ENCODE data around the gene HAUS7. TPM values are rescaled to one million over a fixed set of nuclear protein-coding genes. Genes with fewer than 3 reads are reported as not detected.

Gene HAUS7
- polyA plus RNA-seq, 3 donors = 9.0 to 54.8 (median 22.3) TPM

DNA sequence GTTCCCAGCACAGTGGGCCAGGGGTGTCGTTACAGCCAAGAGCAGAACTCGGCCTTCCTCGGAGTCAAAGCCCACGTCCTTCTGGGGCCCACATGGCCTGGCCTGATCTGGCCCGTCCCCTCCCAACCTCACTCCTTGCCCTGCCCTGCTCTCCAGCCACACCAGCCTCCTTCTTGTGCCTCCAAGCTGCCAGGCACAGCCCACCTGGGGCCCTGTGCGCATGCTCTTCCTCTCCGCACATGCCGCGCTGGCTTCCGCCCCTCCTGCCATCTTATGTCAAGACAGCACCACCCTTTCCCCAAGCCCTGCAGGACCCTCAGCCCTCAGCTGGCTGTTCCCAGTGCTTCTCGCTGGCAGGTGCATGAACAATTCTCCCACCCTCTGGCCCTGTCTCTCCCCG, 6.8 kb downstream of the HAUS7 start:
- H3K27ac ChIP-seq (ENCODE audit: low read depth, low read length) = no peak overlapping the region
- 80 to 96% (median 81%) methylated on average over 12 of the region's 12 CpGs for WGBS, 3 donors

DNA sequence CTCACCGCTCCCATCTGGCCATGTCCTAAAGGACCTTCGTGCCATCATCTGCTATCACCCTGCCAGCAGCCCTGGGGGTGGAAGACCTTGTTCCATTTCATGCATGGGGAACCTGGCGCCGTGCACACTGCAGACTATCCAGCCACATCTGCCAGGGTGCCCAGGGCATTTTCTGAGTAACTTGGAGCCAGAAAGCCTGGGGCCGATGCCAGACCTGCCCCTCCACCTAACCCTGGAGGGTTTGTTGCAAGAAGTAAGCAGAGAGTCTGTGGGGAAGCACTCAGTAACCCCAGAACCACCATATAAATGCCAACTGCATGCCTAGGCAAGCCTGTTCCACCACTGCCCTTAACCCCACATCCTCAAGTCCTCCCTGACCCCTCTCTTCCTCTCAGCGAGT, 7.3 kb downstream of the HAUS7 start:
- H3K27ac ChIP-seq (ENCODE audit: low read depth, low read length) = no peak overlapping the region
- 81 to 91% (median 86%) methylated on average over 6 of the region's 6 CpGs for WGBS, 3 donors

DNA sequence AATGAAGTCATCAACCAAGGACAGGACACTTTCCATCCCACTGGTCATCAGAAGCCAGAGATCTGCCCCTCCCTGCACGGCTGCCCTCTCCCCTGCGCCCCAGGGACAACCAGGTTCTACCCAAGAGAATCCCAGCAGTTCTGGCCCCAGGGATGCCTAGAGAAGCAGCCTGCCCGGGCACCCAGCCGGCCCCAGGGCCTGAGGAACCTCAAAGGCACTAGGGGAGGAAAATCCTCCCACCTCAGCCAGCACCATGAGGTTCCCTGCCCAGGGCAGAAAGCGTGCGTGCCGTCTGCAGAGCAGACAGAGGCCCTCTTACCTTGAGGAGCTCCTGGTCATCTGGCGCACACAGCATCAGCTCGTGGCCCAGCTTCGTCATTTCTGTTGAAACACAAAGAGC, 8.1 kb downstream of the HAUS7 start:
- 89 to 95% (median 92%) methylated on average over 9 to 10 of the region's 10 CpGs for WGBS, 3 donors
- no peak overlapping the region for H3K27ac ChIP-seq (ENCODE audit: low read depth, low read length)

DNA sequence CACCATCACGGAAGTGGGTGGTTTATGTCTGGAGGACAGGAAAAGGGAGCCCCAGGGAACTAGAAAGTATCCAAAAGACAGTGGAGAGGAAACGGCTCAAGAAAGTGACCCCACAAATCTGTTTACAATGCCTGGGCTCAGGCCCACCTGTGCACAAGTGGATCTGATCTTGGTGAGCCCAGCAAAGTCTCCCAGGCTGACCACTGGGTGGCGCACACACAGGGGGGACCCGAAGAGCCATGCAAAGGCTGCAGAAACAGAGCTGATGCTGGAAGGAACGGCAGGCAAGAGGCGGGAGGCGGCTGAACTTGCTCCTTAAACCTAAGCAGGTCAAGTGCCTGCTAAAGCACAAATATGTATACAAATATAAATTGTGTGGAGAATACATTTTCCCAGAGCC, 9.6 kb downstream of the HAUS7 start:
- H3K27ac ChIP-seq (ENCODE audit: low read depth, low read length) = no peak overlapping the region
- 38 to 49% (median 44%) methylated on average over 7 of the region's 7 CpGs for WGBS, 3 donors

DNA sequence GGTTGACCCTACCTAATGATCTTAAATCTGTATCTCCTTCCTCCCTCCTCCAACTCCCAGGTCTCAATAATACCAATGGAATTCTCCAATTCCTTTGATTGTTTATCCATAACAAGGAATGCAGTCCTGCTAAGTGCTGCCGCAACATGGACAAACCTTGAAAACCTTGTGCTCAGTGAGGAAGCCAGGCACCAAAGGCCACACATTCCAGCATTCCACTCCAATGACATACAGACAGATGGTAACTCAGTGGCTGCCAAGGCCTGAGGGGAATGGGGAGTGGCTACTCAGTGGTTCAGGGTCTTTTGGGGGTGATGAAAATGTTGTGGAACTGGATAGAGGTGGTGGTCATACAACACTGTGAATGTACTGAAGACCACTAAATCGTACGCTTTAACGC, 10.4 kb downstream of the HAUS7 start:
- 89 to 93% (median 92%) methylated on average over 4 of the region's 4 CpGs for WGBS, 3 donors

DNA sequence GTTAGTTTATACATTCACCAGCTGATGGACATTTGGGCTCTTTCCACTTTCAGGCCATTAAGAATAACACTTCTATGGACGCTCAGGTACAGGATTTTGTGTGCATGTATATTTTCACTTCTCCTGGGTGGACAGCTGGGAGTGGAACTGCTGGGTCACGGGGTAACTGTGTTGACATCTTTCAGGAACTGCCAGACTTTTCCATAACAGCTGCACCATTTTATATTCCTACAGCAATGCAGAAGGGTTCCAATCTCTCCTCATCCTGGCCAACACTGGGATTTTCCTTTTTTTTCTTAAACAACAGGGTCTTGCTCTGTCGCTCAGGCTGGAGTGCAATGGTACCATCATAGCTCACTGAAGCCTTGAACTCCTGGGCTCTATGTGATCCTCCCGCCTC, 11.9 kb downstream of the HAUS7 start:
- H3K27ac ChIP-seq (ENCODE audit: low read depth, low read length) = no peak overlapping the region
- 90 to 94% (median 91%) methylated on average over 4 of the region's 4 CpGs for WGBS, 3 donors

More for the DNA sequence above, 10.4 kb downstream of the HAUS7 start:
- H3K27ac ChIP-seq (ENCODE audit: low read depth, low read length) = no peak overlapping the region

DNA sequence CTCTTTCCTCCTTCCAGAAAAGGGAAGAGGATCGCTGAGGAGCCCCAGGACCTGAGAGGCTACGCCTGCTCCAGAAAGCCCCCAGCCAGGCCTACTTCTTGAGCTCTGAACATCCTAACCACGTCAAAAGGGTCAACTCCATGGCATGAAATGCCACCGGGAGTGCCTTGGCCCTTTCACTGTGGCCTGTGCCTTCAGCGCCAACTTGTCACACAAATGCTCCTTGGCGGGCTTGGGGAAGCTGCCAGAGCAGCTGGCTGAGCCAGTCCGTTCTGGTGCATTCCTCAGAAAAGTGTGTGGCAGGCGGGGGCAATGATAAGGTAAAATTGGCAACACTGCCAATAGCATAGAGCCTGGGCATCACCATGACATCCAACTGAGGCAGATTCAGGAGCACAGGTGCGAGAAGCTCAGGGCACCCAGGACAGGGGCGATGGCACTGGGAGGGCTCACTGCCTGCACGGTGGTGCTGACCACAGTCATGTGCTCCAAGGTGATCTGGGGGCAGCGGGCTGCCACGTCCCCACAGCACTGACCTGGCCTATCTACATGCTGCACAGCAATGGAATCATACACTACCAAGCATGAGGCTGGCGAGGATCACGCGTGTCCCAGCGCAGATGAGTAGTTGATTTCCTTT, 12.4 kb downstream of the HAUS7 start:
- no peak overlapping the region for H3K27ac ChIP-seq (ENCODE audit: low read depth, low read length)
- WGBS, 3 donors = 89 to 94% (median 93%) methylated on average over 17 of the region's 17 CpGs

DNA sequence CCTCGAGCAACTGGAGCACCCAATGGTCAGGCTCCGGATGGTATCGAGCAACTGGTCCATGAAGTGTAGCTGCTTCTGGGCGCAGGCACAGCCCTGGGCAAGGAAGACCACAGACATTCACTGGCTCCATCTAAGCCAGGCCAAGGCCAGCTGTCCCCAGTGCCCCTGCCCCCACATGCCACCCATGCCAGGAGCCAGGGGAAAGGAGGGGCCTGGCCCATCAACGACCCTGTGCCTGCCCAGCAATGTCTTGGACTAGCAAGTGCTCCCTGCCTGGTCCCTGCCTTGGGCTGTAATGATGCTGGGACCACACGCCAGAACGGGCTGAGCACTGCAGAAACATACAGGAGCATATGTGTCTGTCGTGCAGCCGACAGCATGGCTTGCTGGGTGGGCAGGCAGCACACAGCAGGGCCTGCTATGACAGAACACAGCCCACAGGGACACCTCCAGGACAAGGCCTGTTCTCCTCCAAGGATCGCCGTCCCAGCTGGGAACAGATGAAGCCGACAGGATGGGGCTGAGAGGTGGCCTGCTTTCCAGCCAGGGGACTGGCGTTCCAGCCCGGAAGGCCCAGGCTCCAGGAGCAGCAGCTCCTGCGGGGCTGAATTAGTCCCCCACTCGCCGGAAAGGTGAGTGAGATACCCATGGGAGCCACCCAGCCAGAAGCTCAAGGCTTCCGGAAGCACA, 13.1 kb downstream of the HAUS7 start:
- 84 to 96% (median 94%) methylated on average over 15 to 18 of the region's 18 CpGs for WGBS, 3 donors
- no peak overlapping the region for H3K27ac ChIP-seq (ENCODE audit: low read depth, low read length)

DNA sequence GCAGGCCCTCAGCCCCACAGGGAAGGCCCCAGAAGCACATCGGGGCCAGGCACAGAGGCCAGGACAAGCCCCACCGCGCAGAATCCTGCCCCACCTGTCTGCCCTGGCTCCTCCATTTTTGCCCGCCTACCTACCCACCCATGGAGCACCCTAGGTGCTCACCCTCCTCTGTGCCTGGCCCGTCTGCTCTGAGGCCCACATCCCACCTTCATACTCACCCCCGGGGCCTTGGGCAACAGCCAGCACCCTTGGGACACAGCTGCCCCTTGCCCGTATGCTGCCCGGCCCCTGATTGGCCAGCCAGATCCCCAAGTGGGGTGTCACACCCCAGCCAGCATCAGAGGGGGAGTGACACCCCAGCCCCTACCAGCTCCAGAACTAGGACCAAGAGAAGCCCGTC, 13.7 kb downstream of the HAUS7 start:
- H3K27ac ChIP-seq (ENCODE audit: low read depth, low read length) = no peak overlapping the region
- WGBS, 3 donors = 90 to 97% (median 95%) methylated on average over 5 to 9 of the region's 9 CpGs

DNA sequence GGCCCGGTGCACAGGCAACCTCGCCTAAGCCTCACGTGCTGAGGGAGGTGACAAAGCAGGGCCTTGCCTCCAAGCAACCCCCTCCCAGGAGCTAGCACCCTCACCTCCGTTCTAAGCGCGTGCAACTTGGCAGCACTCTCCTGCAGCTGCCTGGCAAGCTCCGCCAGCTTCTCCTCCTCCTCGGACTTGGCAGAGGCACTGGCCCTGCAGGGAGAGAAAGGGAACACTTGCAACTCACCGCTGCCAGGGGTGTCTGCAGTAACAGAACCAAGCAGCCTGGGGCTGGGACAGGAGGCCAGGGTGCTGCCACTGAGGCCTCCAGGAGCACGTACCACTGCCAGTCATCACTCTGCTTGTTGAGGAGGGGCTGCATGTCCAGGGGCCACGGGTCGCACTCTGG, 14.2 kb downstream of the HAUS7 start:
- H3K27ac ChIP-seq (ENCODE audit: low read depth, low read length) = no peak overlapping the region
- 85 to 90% (median 89%) methylated on average over 8 to 12 of the region's 12 CpGs for WGBS, 3 donors

DNA sequence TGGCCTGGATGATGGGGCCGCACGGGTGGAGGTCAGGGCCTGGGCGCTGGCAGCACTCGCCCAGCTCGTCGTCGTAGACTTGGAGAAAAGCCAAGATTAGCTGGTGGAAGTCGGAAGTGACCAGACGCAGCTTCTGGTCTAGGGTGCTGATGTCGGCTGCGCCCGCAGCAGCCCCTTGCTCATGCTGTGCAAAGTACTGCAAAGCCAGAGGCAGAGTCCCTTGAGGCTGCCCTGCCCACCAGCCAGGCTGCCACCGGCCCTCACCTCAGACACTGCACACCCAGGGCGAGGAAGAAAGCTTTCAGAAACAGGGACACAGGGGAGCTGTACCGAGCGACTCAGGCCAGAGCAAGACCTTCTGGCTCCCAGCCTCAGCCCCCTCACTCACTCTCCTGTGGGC, 14.8 kb downstream of the HAUS7 start:
- H3K27ac ChIP-seq (ENCODE audit: low read depth, low read length) = no peak overlapping the region
- WGBS, 3 donors = 81 to 90% (median 89%) methylated on average over 13 to 16 of the region's 16 CpGs

DNA sequence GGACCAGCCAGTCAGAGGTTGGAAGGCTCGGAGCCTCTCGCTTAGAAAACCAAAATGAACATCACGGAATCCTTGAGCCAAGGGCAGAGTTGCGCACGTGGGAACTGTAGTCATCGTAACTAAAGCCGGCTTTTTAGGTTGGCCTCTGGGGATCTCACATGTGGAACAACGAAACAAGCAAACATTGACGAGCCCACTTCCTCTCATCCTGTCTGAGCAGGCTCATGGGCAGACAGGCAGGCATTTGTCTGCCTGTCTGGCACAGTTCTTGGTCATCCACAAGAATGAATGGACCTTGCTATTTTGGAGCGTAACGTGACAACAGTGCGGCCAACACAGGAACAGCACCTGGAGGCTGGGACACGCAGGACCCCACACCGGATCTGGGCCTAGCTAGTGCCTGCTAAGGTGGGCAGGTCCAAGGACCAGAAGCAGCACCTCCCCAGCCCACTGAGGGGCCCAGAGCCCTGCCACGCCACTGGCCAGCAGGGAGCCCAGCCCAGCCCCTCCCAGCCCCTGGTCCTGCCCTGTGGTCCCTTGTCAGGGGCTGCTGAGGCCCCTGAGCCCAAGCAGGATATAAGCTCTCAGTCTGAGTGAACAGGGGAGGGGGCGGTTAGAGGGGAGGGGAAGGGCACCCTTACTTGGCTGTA, 15.3 kb downstream of the HAUS7 start:
- 92 to 99% (median 96%) methylated on average over 14 to 16 of the region's 16 CpGs for WGBS, 3 donors
- no peak overlapping the region for H3K27ac ChIP-seq (ENCODE audit: low read depth, low read length)

DNA sequence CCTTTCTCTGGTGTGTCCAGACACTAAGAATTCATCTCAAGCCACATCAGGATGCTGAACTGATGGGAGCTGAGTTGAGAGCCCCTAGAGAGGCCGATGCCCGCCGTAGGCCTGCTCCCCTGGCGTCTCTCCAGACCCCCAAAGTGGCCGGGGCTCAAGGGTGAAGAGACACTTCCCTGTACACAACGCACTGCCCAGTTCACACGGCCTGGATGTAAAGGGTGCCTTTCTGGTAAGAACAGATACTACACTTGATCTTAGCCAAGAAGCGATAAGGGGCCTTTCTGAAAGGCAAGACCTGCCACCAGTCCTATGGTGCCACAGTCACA, 19.5 kb downstream of the HAUS7 start:
- WGBS, 3 donors = 82 to 91% (median 88%) methylated on average over 7 to 8 of the region's 8 CpGs
- no peak overlapping the region for H3K27ac ChIP-seq (ENCODE audit: low read depth, low read length)

DNA sequence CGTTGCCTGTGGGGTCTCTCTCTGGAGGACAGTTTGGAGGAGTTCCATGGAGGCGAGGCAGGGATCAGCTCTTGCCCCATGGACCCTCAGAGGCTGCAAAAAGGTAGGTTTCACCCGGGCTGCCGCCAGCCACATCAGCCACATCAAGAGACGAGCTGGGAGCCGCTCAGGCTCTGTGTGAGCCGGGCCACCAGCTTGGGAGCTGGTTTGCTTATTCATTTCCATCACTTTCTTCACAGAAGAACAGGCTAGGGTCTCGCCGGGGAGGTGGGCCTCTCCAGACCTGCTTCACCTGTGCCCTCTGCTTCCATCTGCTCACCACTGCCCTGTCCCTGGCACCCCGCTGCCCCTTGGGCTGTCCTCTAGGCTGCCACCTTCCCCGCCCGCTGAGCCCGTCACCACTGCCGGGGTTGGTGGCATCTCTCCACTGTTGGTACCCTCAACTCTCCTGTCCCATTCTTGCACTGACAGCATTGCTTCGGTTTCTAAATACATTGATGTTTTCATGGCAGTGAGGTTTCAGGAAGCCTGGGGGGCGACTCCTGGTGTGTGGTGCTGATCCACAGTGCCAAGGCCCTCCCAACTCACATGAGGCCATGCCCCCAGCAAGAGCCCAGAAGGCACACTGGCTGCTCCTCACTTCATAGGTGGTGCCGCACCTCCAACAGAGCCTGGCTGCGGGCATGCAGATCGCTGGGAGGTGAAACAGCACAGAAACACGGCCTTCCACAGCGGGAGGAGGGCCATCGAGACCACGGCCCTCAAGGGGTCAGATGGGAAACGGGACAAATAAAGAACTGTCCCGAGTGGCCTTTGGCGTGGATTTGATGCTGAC, 20.0 kb downstream of the HAUS7 start:
- WGBS, 3 donors = 87 to 95% (median 95%) methylated on average over 25 to 26 of the region's 26 CpGs

DNA sequence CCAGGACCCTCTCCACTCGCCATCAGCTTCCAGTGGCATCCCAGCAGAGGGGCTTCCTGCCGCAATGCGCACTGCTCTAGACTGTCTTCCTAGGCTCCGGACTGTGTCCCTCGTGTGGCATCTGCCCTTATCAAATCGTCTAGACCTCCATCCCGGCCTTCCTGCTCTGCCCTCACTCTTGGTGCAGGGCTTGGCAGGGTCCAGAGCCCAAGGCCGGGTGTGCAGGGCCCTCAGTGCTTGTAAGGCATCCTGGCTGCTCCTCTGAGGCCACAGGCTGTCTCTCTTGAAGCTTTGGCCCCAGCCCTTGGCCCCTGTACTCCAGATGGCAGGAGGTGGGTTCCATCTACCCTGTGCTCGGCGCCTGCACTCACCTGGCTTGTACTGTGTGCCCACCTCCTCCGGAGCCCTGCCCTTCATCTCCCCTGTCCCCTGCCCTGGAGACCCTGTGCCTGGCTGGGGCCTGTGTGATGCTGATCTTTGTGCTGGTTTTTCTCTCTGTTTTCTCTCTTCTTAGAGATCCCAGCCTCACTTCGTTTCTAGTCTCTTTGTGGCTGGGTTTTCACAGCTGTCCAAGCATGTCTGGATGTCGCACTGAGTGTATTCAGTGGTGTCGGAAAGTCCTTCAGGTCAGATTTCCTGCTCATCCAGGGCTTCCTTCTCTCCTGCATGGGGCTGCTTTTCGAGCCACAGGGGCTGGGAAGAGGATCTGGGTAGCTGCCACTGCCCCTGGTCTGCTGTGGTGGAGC, 20.8 kb downstream of the HAUS7 start:
- no peak overlapping the region for H3K27ac ChIP-seq (ENCODE audit: low read depth, low read length)
- WGBS, 3 donors = 83 to 92% (median 90%) methylated on average over 12 to 15 of the region's 15 CpGs

More for the DNA sequence above, 20.0 kb downstream of the HAUS7 start:
- H3K27ac ChIP-seq (ENCODE audit: low read depth, low read length) = no peak overlapping the region

DNA sequence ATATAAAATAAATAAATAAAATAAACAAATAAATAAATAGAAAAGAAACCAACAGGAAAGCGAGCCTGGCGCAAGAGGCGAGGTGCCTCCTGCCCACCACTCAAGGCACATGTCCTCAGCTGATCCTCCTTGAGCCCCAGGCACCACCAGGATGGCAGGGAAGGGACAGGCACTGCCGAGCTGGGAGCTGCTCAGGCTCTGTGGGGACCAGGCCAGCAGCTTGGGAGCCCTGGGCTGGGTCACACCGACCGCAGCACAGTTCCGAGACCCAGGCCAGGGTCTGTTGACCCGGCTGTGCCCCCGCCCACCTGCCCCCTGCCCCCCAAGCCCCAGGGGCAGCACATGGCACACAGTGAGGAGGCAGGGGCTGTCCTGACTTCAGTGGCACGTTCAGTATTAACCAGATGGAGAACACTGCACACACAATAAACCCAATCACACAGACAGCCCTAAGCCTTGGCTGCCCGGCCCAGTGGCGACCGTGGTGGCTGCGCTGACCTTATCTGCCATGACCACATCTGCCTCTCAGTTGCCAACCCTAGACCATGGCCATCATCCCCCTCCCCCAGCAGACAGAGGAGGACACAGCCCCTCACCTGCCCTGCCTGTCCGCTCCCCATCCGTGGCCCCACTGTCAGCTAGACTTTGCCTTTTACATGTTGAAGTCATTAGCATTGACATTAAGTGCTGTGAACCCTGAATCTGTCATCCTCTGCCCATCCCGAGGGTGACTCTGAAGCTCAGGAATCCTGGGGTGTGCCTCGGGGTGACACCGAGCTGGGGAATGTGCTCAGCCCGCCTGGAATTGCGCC, 21.6 kb downstream of the HAUS7 start:
- no peak overlapping the region for H3K27ac ChIP-seq (ENCODE audit: low read depth, low read length)
- WGBS, 3 donors = 89 to 96% (median 96%) methylated on average over 17 to 21 of the region's 21 CpGs

DNA sequence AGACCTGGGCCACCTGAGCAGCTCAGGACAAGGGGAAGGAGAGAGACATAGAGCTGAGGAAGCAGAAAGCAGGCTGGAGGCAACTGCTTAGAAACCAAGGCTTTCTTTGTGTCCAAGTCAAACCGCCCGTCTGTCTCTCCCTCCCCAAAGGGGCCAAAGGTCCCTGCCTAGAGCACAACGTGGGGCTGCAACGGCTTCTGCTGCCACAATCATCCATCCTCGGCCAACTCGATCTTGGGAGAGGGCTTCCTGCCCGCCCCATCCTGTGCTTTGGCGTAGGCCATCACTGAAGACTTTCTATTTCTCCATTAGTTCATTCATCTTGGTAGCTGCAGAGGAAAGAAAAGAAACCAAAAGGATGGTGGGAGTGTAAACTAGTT, 22.8 kb downstream of the HAUS7 start:
- WGBS, 3 donors = 77 to 94% (median 84%) methylated on average over 8 of the region's 8 CpGs
- H3K27ac ChIP-seq (ENCODE audit: low read depth, low read length) = no peak overlapping the region

All from adipose tissue (tissue), 3 donors.